ENCODE data around the gene ASPG.

ASPG gene

GRCh38 chr14:104130974-104131651, 45.6 kb downstream of the ASPG start:
- peak; percentile 79 for DNase-seq (ENCODE audit: low spot score)
- in situ Hi-C loops (cut with MboI; ENCODE audit: low pct_unique_long_range_greater_than_20kb, low sequenced_read_pairs, unreplicated experiment), result no loop called here
- peak; percentile 66 for TF ChIP-seq CTCF (IDR thresholded peaks at IDR 0.05; ENCODE audit: extremely low read depth, insufficient read depth, missing control alignments)

- in situ Hi-C loops (cut with MboI; ENCODE audit: low pct_unique_long_range_greater_than_20kb, low sequenced_read_pairs, unreplicated experiment), result no loop called here
- TF ChIP-seq CTCF (IDR thresholded peaks at IDR 0.05; ENCODE audit: extremely low read depth, insufficient read depth, missing control alignments), result no peak
These were observed 46.6 kb downstream of the ASPG start for GRCh38 chr14:104131968-104132732.

GRCh38 chr14:104132981-104133380, 47.5 kb downstream of the ASPG start:
- TF ChIP-seq CTCF (IDR thresholded peaks at IDR 0.05; ENCODE audit: extremely low read depth, insufficient read depth, missing control alignments), result no peak
- no peak for DNase-seq (ENCODE audit: low spot score)

More at GRCh38 chr14:104131968-104132732, 46.6 kb downstream of the ASPG start:
- no peak for DNase-seq (ENCODE audit: low spot score)

GRCh38 chr14:104133496-104133895, 48.0 kb downstream of the ASPG start:
- in situ Hi-C loops (cut with MboI; ENCODE audit: low pct_unique_long_range_greater_than_20kb, low sequenced_read_pairs, unreplicated experiment), result no loop called here
- DNase-seq (ENCODE audit: low spot score), result no peak
- no peak for TF ChIP-seq CTCF (IDR thresholded peaks at IDR 0.05; ENCODE audit: extremely low read depth, insufficient read depth, missing control alignments)

More at GRCh38 chr14:104132981-104133380, 47.5 kb downstream of the ASPG start:
- in situ Hi-C loops (cut with MboI; ENCODE audit: low pct_unique_long_range_greater_than_20kb, low sequenced_read_pairs, unreplicated experiment), result no loop called here

GRCh38 chr14:104134061-104134965, 48.8 kb downstream of the ASPG start:
- no peak for TF ChIP-seq CTCF (IDR thresholded peaks at IDR 0.05; ENCODE audit: extremely low read depth, insufficient read depth, missing control alignments)
- in situ Hi-C loops (cut with MboI; ENCODE audit: low pct_unique_long_range_greater_than_20kb, low sequenced_read_pairs, unreplicated experiment), result no loop called here
- DNase-seq (ENCODE audit: low spot score), result no peak
